HG02870 (cell line): Measurements from ENCODE around the gene NNT.
"Not testable (repeated sequence)": the region's sequence is repeated elsewhere in the genome, so short reads cannot be mapped to it uniquely, and the experiment has no call there.

Experiments used
- ATAC-seq: cut with Tn5 transposase; IDR thresholded peaks from one replicate; pipeline ENCODE4 v1.9.1; 2021; ENCODE audit warnings: mild to moderate bottlenecking, moderate library complexity; ENCODE audit not compliant: unreplicated experiment

Gene NNT

DNA sequence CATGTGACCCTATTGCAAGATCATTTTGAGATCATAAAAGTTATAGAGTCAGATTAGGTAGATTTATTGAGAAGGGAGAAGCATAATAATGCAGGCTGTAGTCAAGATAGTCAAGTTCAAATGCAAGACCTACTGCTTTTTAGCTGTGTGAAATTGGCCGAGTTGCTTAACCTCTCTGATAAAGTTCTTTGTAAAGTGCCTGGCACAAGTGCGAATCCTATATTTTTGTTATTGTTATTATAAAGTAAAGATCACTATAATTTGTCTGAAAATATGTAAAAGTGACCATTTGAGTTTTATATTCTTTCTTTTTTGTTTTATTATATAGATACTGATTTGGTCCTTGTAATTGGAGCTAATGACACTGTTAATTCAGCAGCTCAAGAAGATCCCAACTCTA lies 99.3 kb downstream of the NNT start:
- no peak for ATAC-seq

DNA sequence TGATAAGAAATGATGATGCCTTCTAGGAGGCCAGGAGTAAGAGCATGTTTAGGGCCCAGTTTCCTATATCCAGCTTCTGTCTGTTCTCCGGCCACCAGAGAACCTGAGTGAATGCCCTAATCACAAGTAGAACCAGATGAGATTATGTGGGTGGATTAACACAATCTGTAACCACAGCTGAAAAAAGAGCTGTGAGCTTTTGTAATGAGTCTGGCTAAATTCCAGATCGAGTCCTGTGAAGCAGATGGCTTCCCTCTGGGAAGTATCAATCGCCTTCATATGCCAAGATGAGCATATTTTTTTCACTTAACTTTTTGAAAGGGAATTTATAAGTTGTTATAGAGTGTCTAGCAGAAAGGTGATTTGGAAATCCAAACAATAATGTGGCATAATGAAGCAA lies 99.8 kb downstream of the NNT start:
- no peak for ATAC-seq

DNA sequence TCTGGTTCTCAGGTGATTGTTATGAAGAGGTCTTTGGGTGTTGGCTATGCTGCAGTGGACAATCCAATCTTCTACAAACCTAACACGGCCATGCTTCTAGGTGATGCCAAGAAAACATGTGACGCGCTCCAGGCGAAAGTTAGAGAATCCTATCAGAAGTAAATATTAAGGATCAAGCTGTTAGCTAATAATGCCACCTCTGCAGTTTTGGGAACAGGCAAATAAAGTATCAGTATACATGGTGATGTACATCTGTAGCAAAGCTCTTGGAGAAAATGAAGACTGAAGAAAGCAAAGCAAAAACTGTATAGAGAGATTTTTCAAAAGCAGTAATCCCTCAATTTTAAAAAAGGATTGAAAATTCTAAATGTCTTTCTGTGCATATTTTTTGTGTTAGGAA lies 101.3 kb downstream of the NNT start:
- no peak for ATAC-seq

DNA sequence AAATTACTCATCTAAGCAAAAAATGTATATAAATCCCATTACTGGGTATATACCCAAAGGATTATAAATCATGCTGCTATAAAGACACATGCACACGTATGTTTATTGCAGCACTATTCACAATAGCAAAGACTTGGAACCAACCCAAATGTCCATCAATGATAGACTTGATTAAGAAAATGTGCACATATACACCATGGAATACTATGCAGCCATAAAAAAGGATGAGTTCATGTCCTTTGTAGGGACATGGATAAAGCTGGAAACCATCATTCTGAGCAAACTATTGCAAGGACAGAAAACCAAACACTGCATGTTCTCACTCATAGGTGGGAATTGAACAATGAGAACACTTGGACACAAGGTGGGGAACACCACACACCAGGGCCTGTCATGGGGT lies 103.6 kb downstream of the NNT start:
- not testable (repeated sequence) for ATAC-seq

DNA sequence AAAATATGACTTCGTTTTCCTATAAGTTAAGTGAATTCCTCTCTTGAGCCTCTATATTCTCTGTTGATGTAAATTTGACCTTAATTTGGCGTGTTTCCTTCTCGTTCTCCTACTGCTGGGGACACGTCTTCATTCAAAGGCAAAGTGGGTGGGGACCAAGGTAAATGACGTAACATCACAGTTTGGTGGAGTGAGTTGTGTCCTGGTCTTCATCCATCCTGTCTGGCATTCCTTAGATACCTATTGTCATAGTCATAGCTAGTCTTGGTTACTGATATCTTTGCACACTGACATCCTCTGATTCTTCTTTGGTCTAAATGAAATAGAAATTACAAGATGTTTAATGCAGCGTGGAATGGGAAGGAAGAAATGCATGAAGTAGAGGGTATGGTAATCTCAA lies 108.5 kb downstream of the NNT start:
- no peak for ATAC-seq

DNA sequence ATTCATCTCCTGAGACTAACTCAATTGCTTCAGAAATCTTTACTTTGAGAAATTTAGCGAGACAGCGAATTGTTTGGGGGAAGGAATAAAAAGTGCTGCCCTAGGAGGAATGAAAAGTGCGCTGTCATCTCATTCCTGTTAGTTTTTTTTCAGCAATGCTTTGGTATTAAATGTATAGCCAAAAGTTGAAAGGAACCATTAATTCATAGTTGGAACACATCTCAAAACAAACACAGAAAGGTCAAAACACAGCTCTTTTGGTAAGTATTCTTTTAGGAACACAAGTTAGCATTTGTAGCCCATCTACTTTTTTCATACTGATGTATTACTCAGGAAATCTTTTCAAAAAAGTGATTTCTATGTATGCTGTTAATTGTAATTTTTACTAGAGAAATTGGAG lies 109.1 kb downstream of the NNT start:
- no peak for ATAC-seq

DNA sequence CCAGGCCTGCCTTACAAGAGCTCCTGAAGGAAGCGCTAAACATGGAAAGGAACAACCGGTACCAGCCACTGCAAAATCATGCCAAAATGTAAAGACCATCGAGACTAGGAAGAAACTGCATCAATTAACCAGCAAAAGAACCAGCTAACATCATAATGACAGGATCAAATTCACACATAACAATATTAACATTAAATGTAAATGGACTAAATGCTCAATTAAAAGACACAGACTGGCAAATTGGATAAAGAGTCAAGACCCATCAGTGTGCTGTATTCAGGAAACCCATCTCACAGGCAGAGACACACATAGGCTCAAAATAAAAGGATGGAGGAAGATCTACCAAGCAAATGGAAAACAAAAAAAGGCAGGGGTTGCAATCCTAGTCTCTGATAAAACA lies 116.8 kb downstream of the NNT start:
- not testable (repeated sequence) for ATAC-seq

DNA sequence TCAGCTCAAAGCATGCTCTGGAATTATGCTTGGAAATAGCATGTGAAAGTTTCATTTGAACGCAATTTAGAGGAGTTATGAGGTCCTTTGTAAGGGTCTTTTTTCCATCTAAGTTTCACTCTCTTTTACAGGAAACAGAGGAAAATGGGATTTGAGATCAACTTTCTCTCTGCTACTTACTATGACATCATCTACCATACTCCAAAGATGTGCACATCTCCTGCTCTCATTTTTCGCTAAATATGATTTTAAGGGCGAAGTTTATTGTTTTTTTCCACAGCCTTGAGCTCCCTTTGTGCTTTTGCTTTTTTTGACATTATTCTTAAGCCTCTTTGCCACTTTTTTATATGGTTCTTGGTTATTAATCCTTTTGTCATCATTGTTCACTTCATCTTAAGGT lies 125.6 kb downstream of the NNT start:
- ATAC-seq, result no peak

DNA sequence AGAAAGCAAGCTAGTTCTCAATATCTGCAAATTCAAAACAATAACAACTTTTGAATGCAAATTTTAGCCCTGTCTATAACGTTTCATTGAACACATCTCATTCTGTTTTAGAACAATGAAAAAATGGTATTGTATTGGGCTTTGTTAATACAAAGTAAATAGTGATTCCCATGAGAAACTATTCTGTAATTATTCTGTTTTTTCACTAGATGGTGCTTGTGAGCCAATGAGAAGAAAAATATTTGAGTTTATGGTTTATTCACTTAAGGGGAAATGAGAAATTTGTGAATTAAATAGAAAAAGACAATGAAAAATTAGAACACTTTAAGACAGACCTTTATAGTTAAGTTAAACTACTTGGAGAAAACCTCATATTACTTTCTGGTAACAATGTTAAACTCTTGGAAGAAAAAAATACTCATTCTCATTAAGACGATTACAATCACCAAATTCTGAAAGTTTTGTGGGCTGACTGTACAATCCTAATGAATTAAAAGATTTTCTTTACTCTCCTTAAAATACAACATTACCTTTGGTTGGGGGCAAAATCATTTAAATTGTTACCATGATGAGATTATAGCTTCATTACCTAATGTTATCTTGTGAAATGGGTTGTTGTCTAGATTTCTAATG lies 127.0 kb downstream of the NNT start:
- ATAC-seq, result no peak

DNA sequence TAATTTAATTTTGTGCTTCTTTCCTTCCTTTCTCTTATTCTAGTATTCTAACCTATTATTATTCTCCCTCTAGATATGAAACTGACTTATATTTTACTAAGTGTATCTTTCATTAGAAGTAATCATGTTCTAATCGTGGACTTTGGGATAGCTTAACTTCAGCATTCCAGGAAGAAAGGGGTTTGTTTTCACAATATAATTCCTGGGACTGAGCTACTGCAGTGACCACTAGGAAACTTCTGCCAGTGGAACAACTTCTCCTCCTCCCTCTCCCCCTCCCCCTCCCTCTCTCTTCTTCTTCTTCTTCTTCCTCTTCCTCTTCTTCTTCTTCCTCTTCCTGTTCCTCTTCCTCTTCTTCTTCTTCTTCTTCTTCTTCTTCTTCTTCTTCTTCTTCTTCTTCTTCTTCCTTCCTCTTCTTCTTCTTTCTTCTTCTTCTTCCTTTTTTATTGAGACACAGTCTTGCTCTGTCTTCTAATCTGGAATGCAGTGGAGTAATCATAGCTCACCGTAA lies 127.9 kb downstream of the NNT start:
- ATAC-seq, result no peak

DNA sequence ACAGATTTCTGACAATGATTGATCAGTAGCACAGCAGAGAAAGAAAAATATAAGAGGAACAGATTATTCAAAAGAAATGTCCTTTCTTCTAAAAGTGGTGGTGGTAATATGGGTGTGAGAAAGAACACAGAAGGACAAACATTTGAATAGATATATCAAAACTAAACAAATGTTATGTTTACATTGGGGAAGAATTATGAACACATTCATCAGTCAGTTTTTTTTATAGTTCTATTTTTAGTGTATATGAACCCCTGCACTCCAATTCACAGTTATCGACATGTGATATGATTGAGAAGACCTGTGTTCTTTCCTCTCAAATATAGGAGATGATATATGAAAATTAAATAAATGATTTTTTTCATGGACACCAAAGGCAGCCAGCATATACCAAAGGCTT lies 128.6 kb downstream of the NNT start:
- no peak for ATAC-seq

DNA sequence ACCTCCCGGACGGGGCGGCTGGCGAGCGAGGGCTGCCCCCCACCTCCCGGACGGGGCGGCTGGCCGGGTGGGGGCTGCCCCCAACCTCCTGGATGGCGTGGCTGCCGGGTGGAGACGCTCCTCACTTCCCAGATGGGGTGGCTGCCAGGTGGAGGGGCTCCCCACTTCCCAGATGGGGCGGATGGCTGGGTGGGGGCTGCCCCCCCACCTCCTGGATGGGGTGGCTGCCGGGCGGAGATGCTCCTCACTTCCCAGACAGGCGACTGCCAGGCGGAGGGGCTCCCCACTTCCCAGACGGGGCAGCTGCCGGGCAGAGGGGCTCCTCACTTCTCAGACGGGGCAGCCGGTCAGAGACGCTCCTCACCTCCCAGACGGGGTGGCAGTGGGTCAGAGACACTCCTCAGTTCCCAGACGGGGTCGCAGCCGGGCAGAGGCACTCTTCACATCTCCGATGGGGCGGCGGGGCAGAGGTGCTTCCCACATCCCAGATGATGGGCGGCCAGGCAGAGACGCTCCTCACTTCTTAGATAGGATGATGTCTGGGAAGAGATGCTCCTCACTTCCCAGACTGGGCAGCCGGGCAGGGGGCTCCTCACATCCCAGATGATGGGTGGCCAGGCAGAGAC lies 143.1 kb downstream of the NNT start:
- not testable (repeated sequence) for ATAC-seq

DNA sequence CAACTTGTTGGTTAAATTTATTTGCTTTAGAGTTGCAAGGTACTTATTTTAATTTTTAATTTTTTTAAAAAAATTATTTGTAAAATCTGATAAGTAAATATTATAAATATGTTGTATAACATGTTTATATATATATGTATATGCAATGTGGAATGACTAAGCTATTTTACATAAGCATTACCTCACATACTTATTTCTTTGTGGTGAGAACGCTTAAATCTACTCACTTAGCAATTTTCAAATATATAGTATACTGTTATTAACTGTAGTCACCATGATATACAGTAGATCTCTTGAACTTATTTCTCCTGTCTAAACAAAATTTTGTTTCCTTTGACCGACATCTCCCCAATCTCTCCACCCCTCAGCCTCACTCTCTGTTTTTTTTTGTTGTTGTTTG lies 147.8 kb downstream of the NNT start:
- ATAC-seq, result no peak

DNA sequence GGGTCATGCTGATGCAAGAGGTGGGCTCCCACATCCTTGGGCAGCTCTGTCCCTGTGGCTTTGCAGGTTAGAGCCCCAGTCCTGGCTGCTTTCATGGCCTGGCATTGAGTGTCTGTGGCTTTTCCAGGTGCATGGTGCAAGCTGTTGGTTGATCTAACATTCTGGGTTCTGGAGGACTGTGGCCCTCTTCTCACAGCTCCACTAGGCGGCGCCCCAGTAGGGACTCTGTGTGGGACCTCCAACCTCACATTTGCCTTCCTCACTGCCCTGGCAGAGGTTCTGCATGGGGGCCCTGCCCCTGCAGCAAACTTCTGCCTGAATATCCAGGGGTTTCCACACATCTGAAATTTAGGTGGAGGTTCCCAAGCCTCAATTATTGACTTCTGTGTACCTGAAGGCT lies 150.1 kb downstream of the NNT start:
- no peak for ATAC-seq
